Measurements from ENCODE around the gene RMDN3.

Gene RMDN3

GRCh38 chr15:40772014-40772413, 17.0 kb upstream of the RMDN3 start:
- no peak for DNase-seq (ENCODE audit: low spot score)

GRCh38 chr15:40771242-40771641, 16.2 kb upstream of the RMDN3 start:
- no peak for DNase-seq (ENCODE audit: low spot score)

GRCh38 chr15:40770147-40770721, 15.2 kb upstream of the RMDN3 start:
- DNase-seq (ENCODE audit: low spot score): no peak

- DNase-seq (ENCODE audit: low spot score): peak; percentile 44
Measured at GRCh38 chr15:40769274-40770146, 14.5 kb upstream of the RMDN3 start, which contains the start of gene C15orf62. C15orf62 (plus strand) TSS chr15:40769980; CDS start chr15:40770496, 516 bp downstream.

GRCh38 chr15:40768521-40769273, 13.6 kb upstream of the RMDN3 start:
- DNase-seq (ENCODE audit: low spot score): no peak

- no peak for DNase-seq (ENCODE audit: low spot score)
Measured at GRCh38 chr15:40767838-40768500, 12.9 kb upstream of the RMDN3 start.

GRCh38 chr15:40766906-40767837, 12.1 kb upstream of the RMDN3 start:
- DNase-seq (ENCODE audit: low spot score): no peak

- DNase-seq (ENCODE audit: low spot score): no peak
Measured at GRCh38 chr15:40766194-40766815, 11.3 kb upstream of the RMDN3 start.

GRCh38 chr15:40764629-40765103, 9.6 kb upstream of the RMDN3 start:
- DNase-seq (ENCODE audit: low spot score): no peak

GRCh38 chr15:40763801-40764628, 9.0 kb upstream of the RMDN3 start, which contains the start of gene GCHFR:
GCHFR (plus strand) TSS chr15:40764068; CDS start chr15:40764181, 113 bp downstream.
- DNase-seq (ENCODE audit: low spot score): peak; percentile 62

- peak; percentile 11 for DNase-seq (ENCODE audit: low spot score)
Measured at GRCh38 chr15:40762919-40763800, 8.1 kb upstream of the RMDN3 start.

- no peak for DNase-seq (ENCODE audit: low spot score)
Measured at GRCh38 chr15:40759961-40760360, 4.9 kb upstream of the RMDN3 start.

GRCh38 chr15:40756938-40757337, 1.9 kb upstream of the RMDN3 start:
- no peak for DNase-seq (ENCODE audit: low spot score)

- DNase-seq (ENCODE audit: low spot score): no peak
Measured at GRCh38 chr15:40755812-40756208, 756 bp upstream of the RMDN3 start.

GRCh38 chr15:40754574-40754882, 526 bp downstream of the RMDN3 start:
- DNase-seq (ENCODE audit: low spot score): no peak

- DNase-seq (ENCODE audit: low spot score): no peak
Measured at GRCh38 chr15:40751745-40752144, 3.3 kb downstream of the RMDN3 start.

- DNase-seq (ENCODE audit: low spot score): no peak
Measured at GRCh38 chr15:40750885-40751284, 4.2 kb downstream of the RMDN3 start.

GRCh38 chr15:40749151-40749630, 5.9 kb downstream of the RMDN3 start:
- DNase-seq (ENCODE audit: low spot score): no peak
